ENCODE data around the gene NFIX.

Gene NFIX

GRCh38 chr19:13060233-13060963 is 65.1 kb downstream of the NFIX start:
- no peak for DNase-seq

- peak; percentile 66 for DNase-seq
Measured at GRCh38 chr19:13060964-13061927, 66.0 kb downstream of the NFIX start.

- no peak for DNase-seq
Measured at GRCh38 chr19:13062317-13062716, 67.0 kb downstream of the NFIX start.

- DNase-seq, result no peak
Measured at GRCh38 chr19:13063461-13064091, 68.3 kb downstream of the NFIX start.

DNA sequence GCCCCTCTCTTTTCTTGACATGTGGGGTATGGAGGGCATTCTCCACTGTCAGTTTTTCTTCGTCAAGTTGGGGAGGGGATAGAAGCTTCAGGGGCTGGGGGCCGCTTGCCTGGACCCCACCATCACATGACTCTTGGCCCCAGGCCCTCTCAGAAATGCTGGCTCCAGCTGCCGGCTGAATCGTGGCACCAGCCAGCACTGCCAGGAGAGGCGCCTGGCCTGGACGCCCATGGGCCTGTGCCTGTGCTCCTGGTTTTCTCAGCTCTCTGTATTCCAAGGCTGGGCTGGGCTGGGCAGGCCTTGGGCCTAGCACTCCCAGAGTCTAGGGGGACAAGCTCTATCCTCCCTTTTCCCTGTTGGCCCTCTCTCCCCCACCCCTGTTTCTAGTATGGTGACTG is 68.8 kb downstream of the NFIX start:
- no peak for DNase-seq

- DNase-seq, result no peak
Measured at GRCh38 chr19:13066226-13066625, 71.0 kb downstream of the NFIX start.

GRCh38 chr19:13066933-13067807 is 71.9 kb downstream of the NFIX start:
- no peak for DNase-seq

DNA sequence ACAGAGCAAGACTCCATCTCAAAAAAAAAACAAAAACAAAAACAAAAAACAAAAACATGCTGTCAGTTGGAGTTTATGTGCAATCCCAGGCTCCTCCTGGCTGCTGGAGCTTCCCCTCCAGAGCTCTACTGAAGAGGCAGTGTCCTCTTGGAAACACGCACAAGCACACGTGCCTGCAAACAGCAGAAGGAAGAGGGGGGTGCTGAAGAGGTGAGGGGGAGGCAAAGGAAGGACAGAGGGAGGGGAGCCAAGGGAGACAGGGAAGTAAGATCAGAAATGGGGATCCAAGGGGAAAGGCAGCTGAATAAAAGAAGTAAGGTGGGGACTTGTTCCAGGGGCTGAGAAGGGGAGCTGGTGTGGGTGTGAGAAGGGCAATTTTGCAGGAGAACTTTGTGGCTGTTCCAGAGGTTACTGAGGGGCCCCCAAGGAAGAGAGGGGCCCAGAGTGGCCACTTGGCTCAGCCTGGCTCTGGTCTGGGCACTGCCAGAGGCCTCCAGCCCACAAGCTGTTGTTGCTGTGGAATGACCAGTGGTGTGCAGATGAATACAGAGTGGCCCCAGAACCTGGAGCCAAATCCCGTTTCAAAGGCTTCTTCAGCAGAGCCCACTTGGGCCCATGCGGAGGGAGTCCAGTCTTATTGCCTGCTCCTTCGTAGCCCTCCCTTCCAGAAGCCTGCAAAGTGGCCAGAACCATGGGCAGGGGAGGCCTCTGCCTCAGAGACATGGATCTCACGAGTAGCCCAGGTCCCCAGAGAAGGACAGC is 73.0 kb downstream of the NFIX start:
- DNase-seq, result no peak

DNA sequence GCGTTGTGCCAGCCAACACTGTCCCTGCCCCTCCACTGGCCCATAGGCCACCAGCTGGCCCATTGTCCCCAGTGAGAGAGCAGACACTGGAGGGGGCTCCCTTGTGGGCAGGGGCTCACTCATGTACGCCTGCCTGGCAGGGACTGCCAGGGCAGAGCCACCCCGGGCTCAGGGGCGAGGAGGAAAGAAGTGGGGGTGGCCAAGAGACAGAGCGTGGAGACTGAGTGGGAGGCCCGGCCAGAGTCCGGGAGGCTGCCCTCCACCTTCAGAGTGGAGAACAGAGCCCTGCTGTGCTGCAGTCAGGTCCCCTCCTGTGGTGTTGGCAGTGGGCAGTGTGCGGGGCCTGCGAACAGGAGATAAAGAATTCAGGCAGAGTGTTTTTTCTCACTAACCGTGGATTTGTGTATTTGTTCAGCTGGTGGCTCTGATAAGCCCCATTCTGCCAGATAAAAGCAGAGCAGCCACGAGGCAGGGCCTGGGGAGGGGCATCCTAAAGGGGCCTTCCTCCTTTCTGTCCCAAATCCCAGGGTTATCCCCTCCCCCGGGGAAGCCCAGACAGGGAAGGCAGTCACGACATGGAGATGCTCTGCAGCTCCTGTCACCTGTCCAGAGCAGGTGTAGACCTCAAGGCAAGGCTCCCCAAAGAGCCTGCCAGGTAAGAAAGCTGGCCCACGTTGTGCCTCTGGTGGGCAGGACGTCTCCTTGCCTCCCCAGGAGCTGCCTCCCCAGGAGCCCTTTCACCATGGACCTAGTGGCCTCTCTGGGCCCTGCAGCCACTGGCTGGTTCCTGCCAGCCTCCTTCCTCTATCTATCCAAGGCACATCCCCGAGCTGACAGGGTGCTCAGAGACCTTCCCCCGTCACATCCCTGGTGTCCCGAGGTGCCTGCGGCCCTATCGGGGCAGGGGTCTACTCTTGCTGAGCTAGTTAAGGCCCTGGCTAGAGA is 74.4 kb downstream of the NFIX start:
- no peak for DNase-seq

GRCh38 chr19:13070425-13071140 is 75.3 kb downstream of the NFIX start:
- DNase-seq, result no peak

GRCh38 chr19:13071444-13072187 is 76.3 kb downstream of the NFIX start:
- DNase-seq, result no peak

DNA sequence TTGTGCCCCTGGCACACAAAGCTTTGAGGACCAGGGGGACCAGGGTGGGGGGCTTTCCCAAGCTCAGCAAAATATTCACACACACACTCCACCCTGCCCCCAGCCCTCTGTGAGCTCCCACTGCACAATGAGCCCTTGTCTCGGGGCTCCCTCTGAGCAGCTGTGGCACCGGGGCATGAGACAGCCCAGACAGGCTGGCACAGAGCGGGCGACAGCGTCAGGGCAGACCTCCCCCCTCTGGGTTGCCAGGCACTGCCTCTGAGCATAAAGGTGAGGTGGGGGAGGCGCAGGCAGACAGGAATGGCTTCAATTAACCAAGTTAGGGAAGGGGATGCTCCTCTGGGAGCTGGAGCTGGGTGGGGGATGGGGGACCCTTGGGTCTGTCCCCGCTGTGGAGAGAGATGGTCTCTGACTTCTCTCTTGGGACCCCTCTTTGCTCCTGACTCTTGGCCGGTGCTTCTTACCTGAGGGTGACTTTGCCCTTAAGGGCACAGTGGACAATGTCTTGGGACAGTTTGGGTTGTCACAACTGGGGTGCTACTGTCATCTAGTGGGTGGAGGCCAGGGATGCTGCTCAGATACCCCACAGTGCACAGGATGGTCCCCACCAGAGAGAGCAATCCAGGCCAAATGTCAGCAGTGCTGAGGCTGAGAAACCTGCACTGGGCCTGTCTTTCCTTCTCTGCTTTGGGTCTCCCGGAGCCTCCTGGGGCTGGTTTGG is 77.1 kb downstream of the NFIX start:
- DNase-seq, result no peak

- no peak for DNase-seq
Measured at GRCh38 chr19:13073263-13073662, 78.0 kb downstream of the NFIX start.

DNA sequence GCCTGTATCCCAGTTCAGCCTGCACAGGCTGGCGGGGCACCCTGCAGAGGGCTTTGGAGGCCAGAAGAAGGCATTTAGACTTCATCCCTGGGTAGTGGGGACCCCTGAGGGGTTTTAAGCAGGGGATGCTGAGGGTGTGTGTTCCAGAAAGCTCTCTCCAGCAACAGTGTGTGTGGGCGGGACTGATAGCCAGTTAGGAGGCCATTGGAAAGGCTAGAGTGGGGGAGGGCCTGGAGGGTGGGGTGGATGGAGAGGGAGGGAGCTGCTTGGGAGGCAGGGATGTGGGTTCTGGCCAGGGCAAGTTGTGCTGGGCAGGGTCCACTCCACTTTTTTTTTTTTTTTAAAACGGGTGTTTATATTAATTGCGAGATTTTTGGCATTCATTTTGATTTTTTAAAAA is 79.1 kb downstream of the NFIX start:
- no peak for DNase-seq

DNA sequence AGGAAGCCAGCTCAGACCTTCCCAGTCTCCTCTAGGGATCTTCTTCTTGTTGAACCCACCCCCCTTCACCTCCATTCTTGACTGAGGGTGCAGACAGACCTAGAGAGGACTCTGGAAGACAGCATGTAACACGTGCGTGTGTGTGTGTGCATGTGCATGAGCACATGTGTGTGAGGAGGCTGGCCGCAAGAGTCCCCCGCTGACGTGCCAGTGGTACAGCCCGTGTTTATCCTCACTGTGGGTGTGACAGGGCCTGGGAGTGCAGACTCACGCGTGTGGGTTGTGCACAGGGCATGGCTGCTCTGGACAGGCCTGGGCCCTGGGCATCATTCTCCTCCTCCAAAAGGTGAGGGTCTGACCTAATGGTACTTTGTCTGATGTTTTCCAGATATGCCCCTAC is 81.0 kb downstream of the NFIX start:
- no peak for DNase-seq

GRCh38 chr19:13076787-13077186 is 81.5 kb downstream of the NFIX start:
- DNase-seq, result no peak

- no peak for DNase-seq
Measured at GRCh38 chr19:13077240-13077639, 82.0 kb downstream of the NFIX start.

DNA sequence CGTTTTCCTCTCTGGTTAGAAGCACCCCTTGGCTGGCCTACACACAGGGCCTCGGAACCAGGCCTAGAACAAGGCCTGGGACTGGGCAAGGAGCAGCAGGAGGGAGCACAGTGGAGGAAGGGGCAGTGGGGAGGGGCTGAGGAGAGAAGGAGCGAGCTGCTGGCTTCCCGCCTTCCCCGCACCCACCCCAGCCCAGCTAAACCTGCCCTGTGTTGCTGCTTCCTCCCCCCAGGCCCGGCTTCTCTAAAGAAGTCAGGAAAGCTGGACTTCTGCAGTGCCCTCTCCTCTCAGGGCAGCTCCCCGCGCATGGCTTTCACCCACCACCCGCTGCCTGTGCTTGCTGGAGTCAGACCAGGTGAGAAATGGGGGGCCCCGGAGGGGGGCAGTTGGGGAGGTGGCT is 83.1 kb downstream of the NFIX start:
- no peak for DNase-seq

Data from effector CD8-positive, alpha-beta T cell (primary cell).